WTC11 (cell line): ENCODE data around the gene ADIPOR1. TPM values are rescaled to one million over a fixed set of nuclear protein-coding genes. Genes with fewer than 3 reads are reported as not detected.
"Not testable (repeated sequence)": the region's sequence is repeated elsewhere in the genome, so short reads cannot be mapped to it uniquely, and the experiment has no call there.

Source experiments
- ATAC-seq: fragments of 200-7000 bp; cut with Tn5 transposase; 2 replicates; pipeline ENCODE4 v1.10.0; 2021; ENCODE audit warnings: mild to moderate bottlenecking, moderate library complexity
- CTCF ChIA-PET: fragments of 300-600 bp; sonication (Branson Sonifier 250); formaldehyde crosslinking; loops from one replicate; lab custom pipeline; 2021; ENCODE audit warnings: antibody characterized with exemption; lab: Charles Lee
- POLR2A ChIA-PET: fragments of 350-600 bp; sonication (Branson Sonifier 250); formaldehyde crosslinking; loops from one replicate; lab custom pipeline; 2021; ENCODE audit warnings: antibody characterized with exemption; lab: Charles Lee
- DNase-seq: peaks from one replicate; pipeline ENCODE4 v3.0.0; 2021; ENCODE audit warnings: low spot score
- H3K27ac Mint-ChIP-seq: 2 replicates; pipeline ENCODE4 v1.8.0; 2021; ENCODE audit warnings: mixed read lengths
- H3K27me3 Mint-ChIP-seq: 2 replicates; pipeline ENCODE4 v1.8.0; 2021; ENCODE audit warnings: low read depth, mild to moderate bottlenecking, moderate library complexity, mixed read lengths
- H3K36me3 Mint-ChIP-seq: 2 replicates; pipeline ENCODE4 v1.8.0; 2021; ENCODE audit warnings: mixed read lengths
- H3K4me1 Mint-ChIP-seq: 2 replicates; pipeline ENCODE4 v1.8.0; 2022; ENCODE audit warnings: mixed read lengths
- H3K4me3 Mint-ChIP-seq: 2 replicates; pipeline ENCODE4 v1.8.0; 2021; ENCODE audit warnings: mild to moderate bottlenecking, moderate library complexity, mixed read lengths
- H3K9me3 Mint-ChIP-seq: 2 replicates; pipeline ENCODE4 v1.8.0; 2021; ENCODE audit warnings: mixed read lengths
- ELF4 ChIP-seq: sonication (generic); formaldehyde crosslinking; IDR thresholded peaks from 2 replicates; pipeline ENCODE4 v1.8.1; 2022; ENCODE audit warnings: low read depth, mild to moderate bottlenecking, moderate library complexity, missing genetic modification reagents
- EMX1 ChIP-seq: fragments of 250-450 bp; sonication (Bioruptor Pico); IDR thresholded peaks from 2 replicates; pipeline ENCODE4 v1.8.0; 2021; ENCODE audit warnings: mild to moderate bottlenecking
- IRF2 ChIP-seq: sonication (generic); formaldehyde crosslinking; IDR thresholded peaks from 2 replicates; pipeline ENCODE4 v1.8.0; 2022; ENCODE audit warnings: low read depth, missing genetic modification reagents, borderline replicate concordance
- NR1H2 ChIP-seq: sonication (generic); formaldehyde crosslinking; IDR thresholded peaks from 2 replicates; pipeline ENCODE4 v1.9.0; 2021; ENCODE audit warnings: mild to moderate bottlenecking, moderate library complexity, missing genetic modification reagents
- NR3C1 ChIP-seq: sonication (generic); formaldehyde crosslinking; conservative IDR thresholded peaks from 2 replicates; pipeline ENCODE4 v1.8.1; 2023; ENCODE audit warnings: low read depth, mild to moderate bottlenecking, missing genetic modification reagents
- RORB ChIP-seq: fragments of 250-450 bp; sonication (Bioruptor Pico); IDR thresholded peaks from 2 replicates; pipeline ENCODE4 v1.9.0; 2021; ENCODE audit warnings: mild to moderate bottlenecking
- SOX15 ChIP-seq: fragments of 250-450 bp; sonication (Bioruptor Pico); IDR thresholded peaks from 2 replicates; pipeline ENCODE4 v1.9.0; 2021; ENCODE audit warnings: mild to moderate bottlenecking
- TP53 ChIP-seq: sonication (generic); formaldehyde crosslinking; IDR thresholded peaks from 2 replicates; pipeline ENCODE4 v1.8.1; 2023; ENCODE audit warnings: mild to moderate bottlenecking, missing genetic modification reagents
- total RNA-seq: library from RNA; stranded (reverse); gene quantifications from 3 replicates; pipeline ENCODE4 v1.2.3, GENCODE V29; 2021
- TF ChIP-seq, protein P1 (sequence below): sonication (generic); formaldehyde crosslinking; IDR thresholded peaks from 2 replicates; pipeline ENCODE4 v1.8.1; 2022; ENCODE audit warnings: missing genetic modification reagents, borderline replicate concordance
- TF ChIP-seq, protein P2 (sequence below): sonication (generic); formaldehyde crosslinking; IDR thresholded peaks from 2 replicates; pipeline ENCODE4 v1.8.0; 2023; ENCODE audit warnings: missing genetic modification reagents
- TF ChIP-seq, protein P3 (sequence below): sonication (generic); formaldehyde crosslinking; IDR thresholded peaks from 2 replicates; pipeline ENCODE4 v1.8.0; 2023; ENCODE audit warnings: mild to moderate bottlenecking, missing genetic modification reagents
- TF ChIP-seq, protein P4 (sequence below): fragments of 250-450 bp; sonication (Bioruptor Pico); IDR thresholded peaks from 2 replicates; pipeline ENCODE4 v1.8.0; 2021; ENCODE audit warnings: mild to moderate bottlenecking
- TF ChIP-seq, protein P5 (sequence below): fragments of 250-450 bp; sonication (Bioruptor Pico); conservative IDR thresholded peaks from 2 replicates; pipeline ENCODE4 v1.9.0; 2021; ENCODE audit warnings: mild to moderate bottlenecking
- TF ChIP-seq, protein P6 (sequence below): sonication (generic); formaldehyde crosslinking; IDR thresholded peaks from 2 replicates; pipeline ENCODE4 v1.8.1; 2023; ENCODE audit warnings: mild to moderate bottlenecking, missing genetic modification reagents, moderate library complexity

The ADIPOR1 gene
- total RNA-seq, 1 experiment from 2014 or later: 72.6 TPM

DNA sequence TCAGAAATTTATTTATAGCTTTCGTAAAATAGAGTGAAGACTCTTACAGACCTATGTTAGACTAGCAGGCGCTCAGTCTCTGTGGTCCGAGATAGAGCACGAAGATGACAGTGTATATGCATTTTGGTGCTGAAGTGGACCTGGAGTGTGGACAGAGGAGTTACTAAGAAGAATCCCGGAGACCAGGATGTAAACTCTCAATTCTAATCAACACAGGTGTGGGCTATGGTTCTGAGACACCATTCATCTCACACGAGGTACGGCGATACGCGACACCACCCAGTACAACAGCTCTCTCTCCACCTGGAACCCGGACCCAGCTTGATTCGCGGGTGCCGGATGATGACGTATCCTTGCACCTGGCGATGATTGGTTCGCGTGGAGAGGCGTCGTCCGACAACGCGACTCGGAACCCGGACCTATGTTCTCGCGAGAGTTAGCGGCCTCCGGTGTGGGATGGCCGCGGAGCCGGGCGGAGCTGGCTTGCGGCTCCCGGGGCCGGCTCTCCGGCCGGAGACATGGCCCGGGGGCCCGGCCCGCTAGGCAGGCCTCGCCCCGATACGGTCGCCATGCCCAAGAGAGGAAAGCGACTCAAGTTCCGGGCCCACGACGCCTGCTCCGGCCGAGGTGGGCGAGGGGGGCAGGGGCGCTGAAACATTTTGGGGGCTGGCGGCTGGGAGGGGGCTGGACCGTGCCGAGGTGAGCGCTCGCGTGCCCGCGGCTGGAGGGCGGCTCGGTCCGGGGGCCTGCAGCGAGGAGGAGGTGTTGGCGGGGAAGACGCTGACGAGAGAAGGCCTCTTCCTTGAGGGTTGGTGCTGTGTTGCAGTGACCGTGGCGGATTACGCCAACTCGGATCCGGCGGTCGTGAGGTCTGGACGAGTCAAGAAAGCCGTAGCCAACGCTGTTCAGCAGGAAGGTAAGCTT is 49.1 kb upstream of the ADIPOR1 start, which contains the start of gene TMEM183A (continued):
- TF ChIP-seq, protein P1, sequence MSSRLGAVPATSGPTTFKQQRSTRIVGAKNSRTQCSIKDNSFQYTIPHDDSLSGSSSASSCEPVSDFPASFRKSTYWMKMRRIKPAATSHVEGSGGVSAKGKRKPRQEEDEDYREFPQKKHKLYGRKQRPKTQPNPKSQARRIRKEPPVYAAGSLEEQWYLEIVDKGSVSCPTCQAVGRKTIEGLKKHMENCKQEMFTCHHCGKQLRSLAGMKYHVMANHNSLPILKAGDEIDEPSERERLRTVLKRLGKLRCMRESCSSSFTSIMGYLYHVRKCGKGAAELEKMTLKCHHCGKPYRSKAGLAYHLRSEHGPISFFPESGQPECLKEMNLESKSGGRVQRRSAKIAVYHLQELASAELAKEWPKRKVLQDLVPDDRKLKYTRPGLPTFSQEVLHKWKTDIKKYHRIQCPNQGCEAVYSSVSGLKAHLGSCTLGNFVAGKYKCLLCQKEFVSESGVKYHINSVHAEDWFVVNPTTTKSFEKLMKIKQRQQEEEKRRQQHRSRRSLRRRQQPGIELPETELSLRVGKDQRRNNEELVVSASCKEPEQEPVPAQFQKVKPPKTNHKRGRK (CRISPR knock-in tag): 0 out of 2 replicates have a peak, but pooled peaks have one; percentile 34
- TF ChIP-seq TP53 (CRISPR knock-in tag) (no peak), IRF2 (CRISPR knock-in tag) (no peak), EMX1 (CRISPR knock-in tag) (no peak), NR1H2 (CRISPR knock-in tag) (no peak), SOX15 (CRISPR knock-in tag) (no peak), RORB (CRISPR knock-in tag) (no peak), ELF4 (CRISPR knock-in tag) (no peak), NR3C1 (no peak)
- TF ChIP-seq, protein P2, sequence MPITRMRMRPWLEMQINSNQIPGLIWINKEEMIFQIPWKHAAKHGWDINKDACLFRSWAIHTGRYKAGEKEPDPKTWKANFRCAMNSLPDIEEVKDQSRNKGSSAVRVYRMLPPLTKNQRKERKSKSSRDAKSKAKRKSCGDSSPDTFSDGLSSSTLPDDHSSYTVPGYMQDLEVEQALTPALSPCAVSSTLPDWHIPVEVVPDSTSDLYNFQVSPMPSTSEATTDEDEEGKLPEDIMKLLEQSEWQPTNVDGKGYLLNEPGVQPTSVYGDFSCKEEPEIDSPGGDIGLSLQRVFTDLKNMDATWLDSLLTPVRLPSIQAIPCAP: no peak
- TF ChIP-seq, protein P3, sequence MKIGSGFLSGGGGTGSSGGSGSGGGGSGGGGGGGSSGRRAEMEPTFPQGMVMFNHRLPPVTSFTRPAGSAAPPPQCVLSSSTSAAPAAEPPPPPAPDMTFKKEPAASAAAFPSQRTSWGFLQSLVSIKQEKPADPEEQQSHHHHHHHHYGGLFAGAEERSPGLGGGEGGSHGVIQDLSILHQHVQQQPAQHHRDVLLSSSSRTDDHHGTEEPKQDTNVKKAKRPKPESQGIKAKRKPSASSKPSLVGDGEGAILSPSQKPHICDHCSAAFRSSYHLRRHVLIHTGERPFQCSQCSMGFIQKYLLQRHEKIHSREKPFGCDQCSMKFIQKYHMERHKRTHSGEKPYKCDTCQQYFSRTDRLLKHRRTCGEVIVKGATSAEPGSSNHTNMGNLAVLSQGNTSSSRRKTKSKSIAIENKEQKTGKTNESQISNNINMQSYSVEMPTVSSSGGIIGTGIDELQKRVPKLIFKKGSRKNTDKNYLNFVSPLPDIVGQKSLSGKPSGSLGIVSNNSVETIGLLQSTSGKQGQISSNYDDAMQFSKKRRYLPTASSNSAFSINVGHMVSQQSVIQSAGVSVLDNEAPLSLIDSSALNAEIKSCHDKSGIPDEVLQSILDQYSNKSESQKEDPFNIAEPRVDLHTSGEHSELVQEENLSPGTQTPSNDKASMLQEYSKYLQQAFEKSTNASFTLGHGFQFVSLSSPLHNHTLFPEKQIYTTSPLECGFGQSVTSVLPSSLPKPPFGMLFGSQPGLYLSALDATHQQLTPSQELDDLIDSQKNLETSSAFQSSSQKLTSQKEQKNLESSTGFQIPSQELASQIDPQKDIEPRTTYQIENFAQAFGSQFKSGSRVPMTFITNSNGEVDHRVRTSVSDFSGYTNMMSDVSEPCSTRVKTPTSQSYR: no peak
- TF ChIP-seq, protein P4, sequence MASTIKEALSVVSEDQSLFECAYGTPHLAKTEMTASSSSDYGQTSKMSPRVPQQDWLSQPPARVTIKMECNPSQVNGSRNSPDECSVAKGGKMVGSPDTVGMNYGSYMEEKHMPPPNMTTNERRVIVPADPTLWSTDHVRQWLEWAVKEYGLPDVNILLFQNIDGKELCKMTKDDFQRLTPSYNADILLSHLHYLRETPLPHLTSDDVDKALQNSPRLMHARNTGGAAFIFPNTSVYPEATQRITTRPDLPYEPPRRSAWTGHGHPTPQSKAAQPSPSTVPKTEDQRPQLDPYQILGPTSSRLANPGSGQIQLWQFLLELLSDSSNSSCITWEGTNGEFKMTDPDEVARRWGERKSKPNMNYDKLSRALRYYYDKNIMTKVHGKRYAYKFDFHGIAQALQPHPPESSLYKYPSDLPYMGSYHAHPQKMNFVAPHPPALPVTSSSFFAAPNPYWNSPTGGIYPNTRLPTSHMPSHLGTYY (CRISPR knock-in tag): no peak
- TF ChIP-seq, protein P5, sequence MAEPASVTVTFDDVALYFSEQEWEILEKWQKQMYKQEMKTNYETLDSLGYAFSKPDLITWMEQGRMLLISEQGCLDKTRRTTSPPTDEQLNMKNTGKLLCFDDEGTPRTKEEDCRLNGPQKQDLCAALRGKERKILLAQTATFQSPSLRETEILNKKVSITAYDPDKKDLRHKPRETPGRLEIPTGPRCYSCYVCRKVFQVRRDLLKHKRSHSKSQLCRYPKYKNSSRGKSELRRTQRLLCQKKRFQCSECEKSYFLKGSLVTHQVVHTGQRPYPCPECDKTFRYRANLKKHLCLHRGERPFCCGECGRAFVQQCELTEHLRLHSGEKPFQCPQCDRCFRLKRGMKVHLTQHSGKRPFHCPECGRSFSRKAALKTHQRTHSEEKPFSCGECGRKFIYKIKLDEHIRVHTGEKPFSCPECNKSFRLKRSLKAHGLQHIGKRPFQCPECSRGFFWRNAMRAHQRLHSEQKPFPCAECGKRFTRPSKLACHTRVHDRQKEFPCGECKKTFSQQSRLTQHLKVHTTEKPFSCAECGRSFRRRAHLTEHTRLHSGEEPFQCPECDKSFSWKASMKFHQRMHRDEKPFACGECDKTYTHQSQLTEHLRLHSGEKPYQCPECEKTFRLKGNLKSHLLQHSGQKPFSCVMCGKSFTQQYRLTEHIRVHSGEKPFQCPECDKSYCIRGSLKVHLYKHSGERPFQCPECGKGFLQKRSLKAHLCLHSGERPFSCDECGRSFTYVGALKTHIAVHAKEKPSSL (CRISPR knock-in tag): no peak
- TF ChIP-seq, protein P6, sequence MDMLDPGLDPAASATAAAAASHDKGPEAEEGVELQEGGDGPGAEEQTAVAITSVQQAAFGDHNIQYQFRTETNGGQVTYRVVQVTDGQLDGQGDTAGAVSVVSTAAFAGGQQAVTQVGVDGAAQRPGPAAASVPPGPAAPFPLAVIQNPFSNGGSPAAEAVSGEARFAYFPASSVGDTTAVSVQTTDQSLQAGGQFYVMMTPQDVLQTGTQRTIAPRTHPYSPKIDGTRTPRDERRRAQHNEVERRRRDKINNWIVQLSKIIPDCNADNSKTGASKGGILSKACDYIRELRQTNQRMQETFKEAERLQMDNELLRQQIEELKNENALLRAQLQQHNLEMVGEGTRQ (CRISPR knock-in tag): no peak

DNA sequence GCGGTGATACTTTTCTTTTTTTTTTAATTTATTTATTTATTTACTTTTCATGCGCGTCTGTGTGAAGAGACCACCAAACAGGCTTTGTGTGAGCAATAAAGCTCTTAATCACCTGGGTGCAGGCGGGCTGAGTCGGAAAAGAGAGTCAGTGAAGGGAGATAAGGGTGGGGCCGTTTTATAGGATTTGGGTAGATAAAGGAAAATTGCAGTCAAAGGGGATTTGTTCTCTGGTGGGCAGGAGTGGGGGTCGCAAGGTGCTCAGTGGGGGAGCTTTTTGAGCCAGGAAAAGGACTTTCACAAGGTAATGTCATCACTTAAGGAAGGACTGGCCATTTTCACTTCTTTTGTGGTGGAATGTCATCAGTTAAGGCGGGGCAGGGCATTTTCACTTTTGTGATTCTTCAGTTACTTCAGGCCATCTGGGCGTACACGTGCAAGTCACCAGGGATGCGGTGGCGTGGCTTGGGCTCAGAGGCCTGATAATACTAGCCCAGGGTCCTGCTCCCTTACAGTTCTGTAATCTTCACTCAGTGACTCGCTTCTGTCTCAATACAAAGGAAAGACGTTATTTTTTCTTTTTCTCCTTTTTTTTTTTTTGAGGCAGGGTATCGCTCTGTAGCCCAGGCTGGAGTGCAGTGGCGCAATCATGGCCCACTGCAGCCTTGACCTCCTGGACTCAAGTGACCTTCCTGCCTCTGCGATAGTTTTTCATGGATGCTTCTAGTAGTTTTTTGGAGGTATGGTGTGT is 47.5 kb upstream of the ADIPOR1 start:
- ATAC-seq, H3K27me3 Mint-ChIP-seq, DNase-seq, H3K9me3 Mint-ChIP-seq: not testable (repeated sequence)
- Mint-ChIP-seq H3K4me3 (peak overlapping the region; percentile 96), H3K36me3 (peaks cover 14% of the 10 kb centered on the region), H3K4me1 (peaks cover 29% of the 10 kb centered on the region), H3K27ac (peak overlapping the region; percentile 100)
- ChIA-PET CTCF (interaction anchor here (0.8 to 3.5 kb wide), 5 partner anchors 7 to 262 kb away, joined by 3 to 16 read pairs (median 4); no protein-coding TSS in a partner anchor), POLR2A (interaction anchor here (2.0 kb wide), 1 partner anchor 117 kb away, joined by 5 read pairs; the partner anchor contains the start of gene RABIF)
